GM19455 (cell line): ENCODE results near the gene YJEFN3.

ENCODE experiments used
- ATAC-seq: cut with Tn5 transposase; IDR thresholded peaks from one replicate; pipeline ENCODE4 v1.9.1; 2021; ENCODE audit not compliant: unreplicated experiment

The YJEFN3 gene

DNA sequence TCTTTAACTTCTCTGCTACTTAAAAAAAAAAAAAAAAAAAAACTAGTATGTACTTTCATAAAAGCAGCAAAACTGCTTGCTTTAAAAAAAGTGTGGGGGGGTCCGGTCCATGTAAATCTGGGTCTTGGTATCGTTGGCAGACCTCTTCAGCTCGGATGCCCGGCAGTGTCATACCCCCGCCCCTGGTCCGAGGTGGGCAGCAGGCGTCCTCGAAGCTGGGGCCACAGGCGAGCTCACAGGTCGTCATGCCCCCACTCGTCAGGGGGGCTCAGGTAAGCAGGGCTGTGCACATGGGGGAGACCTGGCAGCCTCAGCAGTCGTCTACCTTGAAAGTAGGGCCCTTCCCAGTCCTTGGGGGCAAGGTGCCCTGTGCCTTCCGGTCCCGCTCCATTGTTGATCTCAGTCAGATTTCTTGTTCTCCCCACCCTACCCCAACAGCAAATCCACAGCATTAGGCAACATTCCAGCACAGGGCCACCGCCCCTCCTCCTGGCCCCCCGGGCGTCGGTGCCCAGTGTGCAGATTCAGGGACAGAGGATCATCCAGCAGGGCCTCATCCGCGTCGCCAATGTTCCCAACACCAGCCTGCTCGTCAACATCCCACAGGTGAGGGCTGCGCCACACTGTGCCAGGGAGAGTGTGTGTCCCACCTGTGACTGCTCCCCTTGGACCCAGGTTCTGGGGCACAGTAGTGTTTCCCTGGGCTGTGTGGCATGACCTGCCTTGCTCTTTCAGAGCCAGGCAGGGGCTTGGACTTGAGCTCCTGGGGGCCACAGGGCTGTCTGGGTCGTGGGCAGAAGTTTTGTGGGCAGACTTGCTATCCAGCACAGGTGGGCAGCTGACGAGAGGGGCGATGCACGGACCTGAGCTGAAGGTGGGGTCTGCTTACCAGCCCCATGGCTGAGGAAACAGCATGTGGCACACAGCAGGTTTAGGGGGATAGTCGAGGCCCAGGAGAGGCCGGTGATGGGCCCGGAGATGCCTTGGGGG lies 32.8 kb upstream of the YJEFN3 start:
- no peak for ATAC-seq

DNA sequence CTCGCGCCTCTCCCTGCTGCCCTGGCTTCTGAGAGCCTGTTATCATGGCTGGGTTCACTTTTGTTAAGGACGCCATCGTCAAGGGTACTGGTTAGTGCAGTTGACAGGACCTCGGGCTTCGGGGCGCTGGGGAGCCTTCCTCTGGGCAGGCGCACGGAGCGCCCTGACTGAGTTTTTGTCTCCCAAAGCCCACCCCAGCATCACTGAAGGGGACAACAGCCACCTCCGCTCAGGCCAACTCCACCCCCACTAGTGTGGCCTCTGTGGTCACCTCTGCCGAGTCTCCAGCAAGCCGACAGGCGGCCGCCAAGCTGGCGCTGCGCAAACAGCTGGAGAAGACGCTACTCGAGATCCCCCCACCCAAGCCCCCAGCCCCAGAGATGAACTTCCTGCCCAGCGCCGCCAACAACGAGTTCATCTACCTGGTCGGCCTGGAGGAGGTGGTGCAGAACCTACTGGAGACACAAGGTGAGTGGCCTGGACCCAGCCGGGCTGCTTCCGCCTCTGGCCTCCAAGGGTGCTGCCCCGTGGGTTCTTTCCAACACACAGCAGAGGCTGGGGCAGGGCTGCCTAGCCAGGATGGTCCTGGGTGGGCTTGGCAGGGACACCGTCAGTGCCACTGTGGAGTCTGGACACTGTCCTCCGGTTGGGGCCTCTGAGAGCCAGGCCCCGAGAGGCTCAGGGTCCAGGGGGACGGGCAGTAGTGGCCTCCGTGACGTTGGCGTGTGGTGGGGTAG lies 30.3 kb upstream of the YJEFN3 start:
- ATAC-seq: no peak

DNA sequence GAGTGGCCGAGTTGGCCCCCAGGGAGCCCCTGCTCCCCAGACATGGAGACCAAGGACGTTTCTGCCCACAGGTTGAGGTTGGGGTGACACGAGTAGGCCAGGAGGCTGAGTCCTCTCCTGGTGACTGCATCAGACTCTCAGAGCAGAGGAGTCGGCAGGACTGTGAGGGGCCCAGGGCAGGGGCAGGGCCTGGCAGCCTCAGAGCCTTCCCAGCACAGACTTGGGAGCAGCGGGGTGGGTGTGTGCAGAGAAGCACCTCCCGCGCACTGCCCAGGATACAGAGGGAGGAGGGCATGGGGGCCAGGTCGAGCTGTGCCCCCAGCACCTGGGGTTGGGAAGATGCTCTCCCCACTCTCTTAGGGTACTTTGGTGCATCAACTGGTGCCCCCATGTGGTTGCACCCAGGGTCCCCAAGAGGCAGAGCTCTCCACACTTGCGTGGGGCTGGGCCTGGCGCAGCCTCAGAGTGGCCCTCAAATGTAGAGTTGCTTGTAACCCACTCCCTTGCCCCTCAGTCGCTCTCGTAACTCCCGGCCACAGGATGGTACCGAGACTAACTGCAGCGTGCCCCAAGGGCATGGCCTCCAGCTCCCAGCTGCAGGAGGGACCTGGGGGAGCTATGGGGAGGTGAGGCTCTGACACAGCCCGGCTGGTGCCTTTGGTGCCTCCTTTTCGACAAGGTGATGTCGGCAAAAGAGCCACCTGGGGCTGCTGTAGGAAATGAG lies 29.3 kb upstream of the YJEFN3 start:
- no peak for ATAC-seq

DNA sequence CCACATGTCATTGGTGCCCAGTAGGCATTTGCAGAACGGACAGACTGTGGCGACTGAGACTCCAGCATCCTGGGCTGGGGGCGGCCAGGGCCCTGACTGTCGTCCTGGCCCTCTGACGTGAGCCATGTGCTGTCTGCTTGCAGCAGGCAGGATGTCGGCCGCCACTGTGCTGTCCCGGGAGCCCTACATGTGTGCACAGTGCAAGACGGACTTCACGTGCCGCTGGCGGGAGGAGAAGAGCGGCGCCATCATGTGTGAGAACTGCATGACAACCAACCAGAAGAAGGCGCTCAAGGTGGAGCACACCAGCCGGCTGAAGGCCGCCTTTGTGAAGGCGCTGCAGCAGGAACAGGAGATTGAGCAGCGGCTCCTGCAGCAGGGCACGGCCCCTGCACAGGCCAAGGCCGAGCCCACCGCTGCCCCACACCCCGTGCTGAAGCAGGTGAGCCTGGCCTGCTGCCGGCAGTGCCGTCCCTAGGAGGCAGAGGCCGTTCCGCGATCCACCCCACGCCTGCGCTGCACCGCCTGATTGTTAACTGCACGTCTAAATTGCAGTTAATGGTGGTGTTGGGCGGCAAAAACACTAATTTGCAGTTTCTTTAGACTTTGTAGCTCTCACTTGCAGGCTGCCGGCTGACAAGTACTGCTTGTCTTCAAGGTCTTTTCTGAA lies 27.6 kb upstream of the YJEFN3 start:
- no peak for ATAC-seq

DNA sequence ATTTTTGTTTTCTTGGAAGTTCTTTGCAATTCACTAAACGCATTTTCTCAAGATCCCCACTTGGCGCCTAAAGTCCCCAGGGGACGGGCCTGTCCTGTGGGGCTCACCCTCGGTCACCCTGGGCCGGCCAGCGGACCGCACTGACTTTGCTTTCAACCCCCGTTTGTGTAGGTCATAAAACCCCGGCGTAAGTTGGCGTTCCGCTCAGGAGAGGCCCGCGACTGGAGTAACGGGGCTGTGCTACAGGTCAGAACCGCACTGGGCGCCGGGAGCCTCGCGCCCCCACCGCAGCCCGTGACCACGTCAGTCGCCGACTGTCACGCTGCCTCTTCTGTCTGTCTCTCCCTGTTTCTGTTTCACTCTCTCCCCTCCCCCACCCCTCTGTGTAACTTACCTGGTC lies 26.9 kb upstream of the YJEFN3 start:
- no peak for ATAC-seq

DNA sequence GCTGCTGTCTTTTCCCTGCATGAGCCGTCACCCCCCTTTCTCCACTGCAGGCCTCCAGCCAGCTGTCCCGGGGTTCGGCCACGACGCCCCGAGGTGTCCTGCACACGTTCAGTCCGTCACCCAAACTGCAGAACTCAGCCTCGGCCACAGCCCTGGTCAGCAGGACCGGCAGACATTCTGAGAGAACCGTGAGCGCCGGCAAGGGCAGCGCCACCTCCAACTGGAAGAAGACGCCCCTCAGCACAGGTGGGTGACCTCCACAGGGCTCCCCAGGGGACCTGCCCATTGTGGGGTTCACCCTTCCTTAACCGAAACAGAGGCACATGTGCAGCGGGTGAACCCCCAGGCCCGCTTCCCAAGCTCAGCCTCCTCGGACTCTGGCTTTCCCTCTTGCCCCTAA lies 26.4 kb upstream of the YJEFN3 start:
- ATAC-seq: no peak

DNA sequence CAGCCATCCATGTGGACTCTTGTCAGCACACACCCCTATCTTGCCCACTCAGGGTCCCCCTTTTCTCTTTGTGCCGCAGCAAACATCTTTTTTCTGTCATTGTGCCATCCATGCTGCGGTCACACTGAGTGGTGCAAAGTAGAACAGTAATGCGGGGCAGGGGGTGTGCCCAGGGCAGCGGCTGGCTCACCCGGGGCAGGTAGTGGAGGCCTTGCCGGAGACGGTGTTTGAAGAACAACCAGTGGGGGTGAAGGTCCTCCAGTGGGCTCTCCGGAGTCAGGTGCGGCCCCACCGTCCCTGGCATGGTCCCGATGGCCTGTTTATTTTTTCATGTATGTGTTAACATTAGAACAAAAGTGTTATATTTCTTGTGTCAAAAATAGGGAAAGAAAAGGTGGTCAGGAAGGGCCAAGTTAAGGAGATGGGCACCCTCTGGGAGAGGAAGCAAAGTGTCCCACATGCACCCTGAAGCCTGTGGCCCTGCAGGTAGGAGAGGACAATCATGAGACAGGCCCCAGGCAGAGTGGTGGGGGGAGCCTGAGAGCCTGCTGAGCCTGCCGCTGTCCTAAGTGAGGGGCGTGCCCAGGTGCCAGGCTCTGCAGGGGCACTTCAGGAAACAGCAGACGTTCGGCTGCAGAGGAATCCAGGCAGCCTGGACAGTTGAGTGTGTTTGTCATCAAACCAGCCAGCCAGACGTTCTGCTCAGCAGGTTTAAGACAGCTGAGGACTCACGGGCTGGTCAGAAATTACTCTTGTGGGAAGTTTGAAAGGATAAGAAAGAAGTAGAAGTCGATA lies 25.7 kb upstream of the YJEFN3 start:
- no peak for ATAC-seq

DNA sequence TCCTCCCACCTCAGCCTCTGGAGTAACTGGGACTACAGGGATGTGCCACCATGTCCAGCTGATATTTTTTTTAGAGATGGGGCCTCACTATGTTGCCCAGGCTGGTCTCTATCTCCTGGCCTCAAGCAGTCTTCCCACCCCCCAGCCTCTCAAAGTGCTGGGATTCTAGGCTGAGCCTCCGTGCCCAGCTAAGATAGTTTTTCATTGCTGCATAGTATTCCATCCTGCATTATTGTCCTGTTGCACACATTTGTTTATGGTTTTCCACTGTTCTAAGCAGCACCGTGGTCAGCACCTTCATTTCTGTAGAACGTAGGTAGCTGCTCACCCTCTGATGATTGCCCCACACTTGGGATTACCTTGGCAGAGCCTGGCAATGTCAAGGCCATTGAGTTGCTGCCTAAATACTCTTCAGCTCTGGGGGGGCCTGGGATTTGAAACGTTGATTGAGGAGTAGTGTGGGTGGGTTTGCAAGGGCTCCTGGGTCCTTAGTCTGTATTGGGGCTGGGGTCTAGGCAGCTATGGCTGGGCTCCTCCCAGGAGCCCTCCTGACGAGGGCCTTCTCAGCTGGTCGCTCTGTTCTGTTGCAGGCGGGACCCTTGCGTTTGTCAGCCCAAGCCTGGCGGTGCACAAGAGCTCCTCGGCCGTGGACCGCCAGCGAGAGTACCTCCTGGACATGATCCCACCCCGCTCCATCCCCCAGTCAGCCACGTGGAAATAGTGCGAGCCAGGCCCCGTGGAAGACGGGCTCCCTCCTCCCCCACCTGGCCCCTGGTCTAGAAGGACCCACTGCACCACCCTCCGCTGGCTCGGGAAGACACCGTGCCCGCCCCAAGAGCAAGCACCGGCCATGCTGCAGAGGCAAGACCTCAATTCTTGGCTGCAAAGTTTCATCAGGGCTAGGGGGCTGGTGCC lies 23.7 kb upstream of the YJEFN3 start:
- no peak for ATAC-seq

DNA sequence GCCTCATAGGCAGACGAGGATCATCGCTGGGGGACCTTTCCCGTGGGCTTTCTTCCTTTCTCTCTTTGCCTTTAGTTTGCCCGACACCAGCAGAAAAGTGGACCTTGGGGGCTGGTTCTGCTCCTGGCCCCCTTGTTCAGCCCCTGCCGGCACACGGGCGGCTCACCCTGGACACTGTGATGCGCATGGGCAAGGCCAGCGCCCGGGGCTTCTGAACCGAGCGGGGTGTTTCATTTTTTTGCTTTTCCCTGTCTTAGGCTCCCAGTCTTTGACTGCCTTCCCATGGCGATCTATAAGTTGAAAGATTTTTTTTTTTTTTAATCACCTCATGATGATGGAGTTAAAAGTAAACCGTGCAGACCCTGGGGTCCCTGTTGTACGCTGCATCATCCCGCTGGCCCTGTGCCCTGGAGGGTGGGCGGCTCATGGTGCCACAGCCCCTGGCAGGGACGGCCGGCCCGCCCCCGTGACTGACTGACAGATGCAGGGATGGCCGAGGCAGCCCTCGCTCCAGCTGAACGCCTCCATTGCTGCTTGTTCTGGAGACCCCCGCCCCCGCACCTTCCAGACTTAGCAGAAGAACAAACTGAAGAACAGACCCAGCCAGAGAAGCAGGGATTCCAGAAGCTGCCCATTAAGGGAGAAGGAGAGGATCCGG lies 22.9 kb upstream of the YJEFN3 start:
- ATAC-seq: no peak

DNA sequence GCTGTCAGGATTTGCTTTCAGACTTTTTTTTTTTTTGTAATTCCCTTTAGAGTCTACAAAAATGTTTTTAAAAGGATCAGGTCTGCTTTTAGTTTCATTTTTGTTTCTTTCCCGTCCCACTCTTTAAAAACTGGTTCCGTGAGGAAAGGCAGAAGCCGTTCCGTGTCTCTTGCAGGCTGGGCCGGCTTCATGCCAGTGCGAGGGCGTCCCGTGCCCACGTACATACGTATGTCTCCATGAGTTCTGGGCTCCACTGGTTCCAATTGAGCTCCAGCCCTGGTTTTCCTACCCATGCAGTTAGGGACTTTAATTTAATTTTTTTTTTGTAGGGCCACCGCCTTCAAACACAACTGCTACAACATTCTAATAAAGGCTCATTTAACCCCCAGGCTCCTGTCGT lies 22.1 kb upstream of the YJEFN3 start:
- ATAC-seq: no peak

DNA sequence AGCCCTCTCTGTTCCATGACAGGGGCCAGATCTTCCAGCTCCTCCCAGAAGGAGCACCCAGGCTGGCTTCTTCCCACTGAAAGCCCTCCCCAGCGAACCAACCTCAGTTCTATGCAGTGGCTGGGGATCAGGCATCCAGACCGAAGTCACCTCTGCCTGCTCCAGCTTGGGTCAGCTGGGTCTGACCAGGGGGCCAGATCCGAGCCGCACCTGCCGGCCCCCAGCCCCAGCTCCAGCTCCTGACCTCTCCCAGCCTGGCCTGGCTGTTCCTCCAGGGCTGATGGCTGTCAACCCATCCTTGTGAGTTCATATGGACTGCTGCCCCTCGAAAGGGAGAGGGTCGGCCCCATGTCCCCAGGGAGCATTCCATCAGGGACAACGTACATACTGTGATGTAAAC lies 21.4 kb upstream of the YJEFN3 start:
- no peak for ATAC-seq

DNA sequence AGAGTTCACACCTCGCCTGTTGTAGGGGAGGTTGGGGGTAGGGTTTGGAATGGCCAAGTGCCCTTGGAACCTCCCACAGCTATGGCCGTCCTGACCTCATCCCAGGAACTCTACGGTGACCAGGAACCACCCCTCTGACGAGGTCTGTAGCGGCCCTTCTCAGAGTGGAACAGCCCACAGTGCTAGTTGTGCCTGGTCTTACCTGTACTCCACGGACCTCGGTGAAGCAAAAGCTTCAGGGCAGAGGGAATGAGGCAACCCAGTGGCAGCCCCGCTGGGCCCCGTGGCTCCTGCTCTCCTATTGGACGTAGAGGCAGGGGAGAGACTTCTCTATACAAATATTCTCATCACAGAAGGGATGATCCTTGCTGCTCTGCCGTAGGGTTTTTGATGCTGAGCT lies 20.5 kb upstream of the YJEFN3 start:
- ATAC-seq: no peak

DNA sequence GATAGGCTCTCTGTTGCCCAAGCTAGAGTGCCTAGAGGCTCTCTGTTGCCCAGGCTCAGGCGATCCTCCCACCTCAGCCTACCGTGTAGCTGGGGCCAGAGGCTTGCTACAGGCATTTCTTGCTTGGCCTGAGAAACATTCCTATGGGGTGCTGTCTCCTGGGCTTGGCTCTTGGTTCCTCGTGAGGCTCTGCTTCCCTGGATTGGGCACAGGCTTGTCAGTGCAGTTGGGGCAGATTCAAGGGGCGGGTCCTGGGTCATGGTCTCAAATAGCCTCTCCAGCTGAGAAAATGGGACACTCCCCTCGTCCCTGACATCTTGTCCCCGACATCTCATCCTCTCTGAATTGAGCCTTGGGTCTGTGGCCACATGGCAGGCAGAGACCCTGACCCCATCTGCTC lies 18.3 kb upstream of the YJEFN3 start:
- ATAC-seq: no peak

DNA sequence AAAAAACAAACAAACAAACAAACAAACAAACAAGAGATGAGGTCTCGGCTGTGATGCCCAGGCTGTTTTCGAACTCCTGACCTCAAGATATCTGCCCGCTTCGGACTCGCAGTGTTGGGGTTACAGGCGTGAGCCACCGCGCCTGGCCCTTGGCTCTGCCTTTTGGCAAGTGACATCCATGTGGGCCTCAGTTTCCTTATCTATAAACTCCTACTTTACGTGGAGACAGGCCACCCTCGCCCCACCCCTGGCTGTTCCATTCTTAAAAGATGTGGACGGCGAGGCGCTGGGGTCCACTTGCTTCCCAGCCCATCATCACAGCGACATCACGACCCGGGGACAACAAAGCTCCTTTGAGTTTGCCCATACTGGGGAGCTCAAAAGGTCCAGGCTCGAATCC lies 15.0 kb upstream of the YJEFN3 start:
- ATAC-seq: no peak

DNA sequence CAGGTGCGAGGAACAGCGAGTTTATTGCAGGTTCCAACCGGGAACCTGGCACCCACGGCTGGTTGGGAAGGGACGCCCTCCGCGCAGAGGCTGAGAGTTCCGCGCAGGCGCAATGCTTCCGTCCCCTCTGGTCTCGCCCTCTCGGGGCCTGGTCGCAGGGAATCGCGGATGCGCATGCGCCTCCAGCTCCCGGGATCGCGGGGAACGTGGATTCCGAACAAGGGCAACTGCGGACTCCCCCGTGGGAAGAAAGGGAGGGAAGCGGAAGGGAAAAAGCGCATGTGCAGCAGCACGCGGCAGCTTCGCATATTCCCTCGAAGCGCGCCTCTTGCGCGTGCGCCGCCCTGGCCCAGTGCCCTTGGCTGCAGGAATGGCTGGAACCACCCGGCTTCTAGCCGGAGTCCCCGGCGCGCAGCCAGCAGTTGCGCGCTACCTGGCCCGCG lies 14.5 kb upstream of the YJEFN3 start:
- no peak for ATAC-seq

DNA sequence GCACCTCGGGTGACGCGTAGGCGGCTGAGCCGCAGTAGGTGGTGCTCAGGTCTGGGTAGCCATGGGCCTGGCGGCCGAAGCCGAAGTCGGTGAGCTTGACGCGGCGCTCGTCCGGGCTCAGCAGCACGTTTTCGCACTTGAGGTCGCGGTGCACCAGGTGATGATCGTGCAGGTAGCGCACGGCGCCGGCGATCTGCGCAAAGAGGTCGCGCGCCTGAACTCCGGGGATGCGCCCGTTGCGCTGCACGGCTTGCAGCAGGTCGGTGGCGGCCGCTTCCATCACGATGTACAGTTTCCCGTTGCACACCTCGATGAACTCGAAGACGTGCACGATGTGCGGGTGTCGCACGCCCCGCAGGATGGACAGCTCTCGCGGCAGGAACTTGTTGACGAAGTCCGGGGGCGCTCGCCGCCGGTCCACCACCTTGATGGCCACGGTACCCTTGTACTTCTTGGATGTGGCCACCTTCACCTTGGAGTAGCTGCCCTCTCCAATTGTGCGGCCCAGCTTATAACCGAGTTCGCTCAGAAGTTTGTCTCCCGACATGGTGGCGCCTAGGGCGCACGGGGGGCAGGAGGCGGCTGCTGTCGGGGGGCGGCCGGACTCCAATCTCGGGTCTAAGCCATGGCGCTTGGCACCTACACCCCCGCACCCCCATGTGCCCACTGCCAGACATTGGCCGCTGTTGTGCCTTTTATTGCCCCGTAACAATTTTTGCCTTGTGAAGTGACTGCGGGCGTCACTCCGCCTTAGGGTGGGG lies 13.7 kb upstream of the YJEFN3 start, which contains the start of gene TSSK6:
Gene TSSK6, minus strand, starts transcription at position 668 of the 761 bp plus-strand sequence. Its CDS starts 121 bp downstream, at position 547.
- no peak for ATAC-seq

DNA sequence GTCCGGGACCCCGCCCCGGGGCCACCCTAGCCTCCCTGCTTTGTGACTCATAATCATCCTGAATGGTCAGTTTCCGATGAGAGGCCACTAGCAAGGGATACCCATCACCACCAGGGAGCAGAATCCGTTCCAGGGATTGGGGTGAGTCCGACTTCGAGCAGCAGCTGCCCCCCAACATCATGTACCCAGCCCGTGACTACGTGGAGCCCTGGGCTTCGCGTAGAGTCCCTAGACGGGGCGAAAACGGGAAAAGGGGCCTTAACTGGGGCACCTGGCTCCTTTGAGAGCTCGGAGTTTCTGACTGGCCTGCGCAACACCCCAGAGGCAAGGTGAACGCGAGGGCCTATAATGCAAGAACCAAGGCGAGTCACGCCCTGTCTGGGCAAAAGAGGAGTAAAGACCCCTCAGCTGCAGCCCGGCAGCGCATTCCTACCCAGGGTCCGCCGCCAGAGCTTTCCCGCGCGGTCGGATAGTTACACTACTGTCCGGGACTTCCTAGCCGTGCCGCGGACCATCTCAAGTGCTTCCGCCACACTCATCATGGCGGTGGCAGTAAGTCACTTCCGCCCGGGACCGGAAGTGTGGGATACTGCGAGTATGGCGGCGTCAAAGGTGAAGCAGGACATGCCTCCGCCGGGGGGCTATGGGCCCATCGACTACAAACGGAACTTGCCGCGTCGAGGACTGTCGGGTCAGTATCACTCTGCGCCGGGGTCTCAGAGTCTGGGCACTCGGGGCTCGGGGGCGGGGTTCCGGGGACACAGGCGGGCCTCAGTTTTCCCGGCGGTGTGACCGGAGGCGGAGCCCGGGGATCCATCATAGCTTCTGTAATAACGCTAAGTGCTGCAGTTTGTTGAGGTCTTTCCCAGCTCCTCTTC lies 12.8 kb upstream of the YJEFN3 start, which contains the start of gene NDUFA13:
Gene NDUFA13, plus strand, starts transcription at position 584 of the 878 bp plus-strand sequence. Its CDS starts 14 bp downstream, at position 598.
- peak; percentile 73 for ATAC-seq
